Stimulated activated CD4-positive, alpha-beta T cell treated with anti-CD3 and anti-CD28 coated beads, Interleukin-1b, Interleukin-23, amount 100 ng/mL, for 24 hours (primary cell): ENCODE results near the gene OVOL3.
"Not testable (repeated sequence)": the region's sequence is repeated elsewhere in the genome, so short reads cannot be mapped to it uniquely, and the experiment has no call there.

Experiments
- DNase-seq, 4 experiments: peaks; one replicate each; pipeline ENCODE4 v3.0.0-alpha.2; 2020; ENCODE audit warnings: low read depth in 4 of 4, low spot score in 1 of 4

OVOL3 gene

DNA sequence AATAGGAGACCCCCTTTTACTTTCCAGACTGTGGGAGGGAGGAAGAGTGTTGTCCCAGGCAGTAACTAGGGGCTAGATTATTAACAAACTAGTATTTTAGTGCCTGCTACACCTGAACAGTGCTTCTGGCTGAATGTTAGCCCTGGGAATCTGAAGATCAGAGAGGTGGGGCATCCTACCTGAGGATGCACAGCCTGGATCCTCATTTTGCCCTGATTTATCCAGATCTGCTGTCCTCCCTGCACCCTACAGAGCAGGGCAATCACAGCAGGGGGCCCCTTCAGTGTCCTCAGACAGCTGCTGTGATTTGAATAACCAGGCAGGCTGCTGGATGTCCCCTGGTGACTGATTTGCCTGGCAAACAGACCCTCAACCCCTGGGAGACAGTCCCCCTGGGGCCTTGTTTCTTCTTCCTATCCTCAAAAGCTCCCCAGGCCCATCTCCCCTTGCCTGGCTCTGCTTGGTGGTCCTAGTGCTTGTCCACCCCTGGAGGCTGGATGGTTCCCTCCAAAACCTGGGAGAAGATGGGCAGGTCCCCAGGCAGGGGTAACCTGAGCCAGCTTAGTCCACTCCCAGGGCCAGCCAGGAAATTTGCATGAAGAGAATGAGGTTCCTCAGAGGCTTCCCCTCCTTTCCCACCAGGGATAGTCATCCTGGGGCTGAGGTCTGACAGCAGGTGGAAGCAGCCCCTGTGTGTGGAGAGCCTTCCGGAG is at the start of gene OVOL3:
TSS of gene OVOL3 (plus strand) at position 657 of the 713 bp plus-strand sequence. CDS start 60 bp downstream, outside the sequence.
- no peak for DNase-seq

DNA sequence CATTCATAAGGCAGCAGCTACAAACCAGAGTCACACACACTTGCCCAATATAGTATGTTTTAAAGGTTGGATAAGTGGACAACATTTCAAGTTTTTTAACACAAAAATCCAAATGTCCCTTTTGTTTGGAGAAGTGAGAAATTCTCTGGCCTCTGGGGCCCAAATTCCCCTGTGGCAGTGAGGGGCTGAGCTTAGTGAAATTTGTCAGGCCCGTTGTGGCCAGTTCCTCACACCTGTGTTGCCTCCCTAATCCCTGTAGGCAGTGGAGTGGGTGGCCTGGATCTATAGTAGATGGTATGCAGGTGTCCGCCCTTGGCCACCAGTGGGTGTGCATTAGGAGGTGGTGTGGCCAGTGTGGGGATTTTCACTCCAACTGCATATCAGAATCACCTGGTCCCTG is 49.6 kb upstream of the OVOL3 start:
- DNase-seq = no peak

DNA sequence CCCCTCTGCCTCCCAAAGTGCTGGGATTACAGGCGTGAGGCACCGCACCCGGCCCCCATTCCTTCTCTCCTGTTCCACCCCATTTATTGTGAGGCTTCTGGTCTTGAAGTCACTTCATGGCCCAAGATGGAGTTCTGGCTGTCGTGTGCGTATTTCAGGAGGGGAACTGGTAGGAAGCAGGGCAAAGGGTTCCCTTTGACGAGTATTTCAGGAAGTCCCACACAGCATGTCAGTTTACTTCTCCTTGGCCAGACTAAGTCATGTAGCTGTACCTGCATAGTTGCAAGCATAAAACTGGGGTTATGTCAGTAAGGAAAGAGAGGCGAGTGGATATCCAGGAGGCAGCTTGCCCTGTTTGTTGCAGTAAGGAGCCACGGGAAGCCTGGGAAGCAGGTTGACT is 46.1 kb upstream of the OVOL3 start:
- DNase-seq = no peak

- no peak for DNase-seq
These were observed 43.3 kb upstream of the OVOL3 start for GRCh38 chr19:36067681-36068080.

DNA sequence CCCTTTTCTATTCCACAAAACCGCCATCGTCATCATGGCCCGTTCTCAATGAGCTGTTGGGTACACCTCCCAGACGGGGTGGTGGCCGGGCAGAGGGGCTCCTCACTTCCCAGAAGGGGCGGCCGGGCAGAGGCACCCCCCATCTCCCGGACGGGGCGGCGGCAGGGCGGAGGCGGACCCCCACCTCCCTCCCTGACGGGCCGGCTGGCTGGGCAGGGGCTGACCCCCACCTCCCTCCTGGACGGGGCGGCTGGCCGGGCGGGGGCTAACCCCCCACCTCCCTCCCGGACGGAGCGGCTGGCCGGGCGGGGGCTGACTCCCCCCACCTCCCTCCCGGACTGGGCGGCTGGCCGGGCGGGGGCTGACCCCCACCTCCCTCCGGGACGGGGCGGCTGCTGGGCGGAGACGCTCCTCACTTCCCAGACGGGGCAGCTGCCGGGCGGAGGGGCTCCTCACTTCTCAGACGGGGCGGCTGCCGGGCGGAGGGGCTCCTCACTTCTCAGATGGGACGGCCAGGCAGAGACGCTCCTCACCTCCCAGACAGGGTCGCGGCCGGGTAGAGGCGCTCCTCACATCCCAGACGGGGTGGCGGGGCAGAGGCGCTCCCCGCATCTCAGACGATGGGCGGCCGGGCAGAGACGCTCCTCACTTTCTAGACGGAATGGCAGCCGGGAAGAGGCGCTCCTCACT is 42.0 kb upstream of the OVOL3 start:
- DNase-seq = not testable (repeated sequence)

DNA sequence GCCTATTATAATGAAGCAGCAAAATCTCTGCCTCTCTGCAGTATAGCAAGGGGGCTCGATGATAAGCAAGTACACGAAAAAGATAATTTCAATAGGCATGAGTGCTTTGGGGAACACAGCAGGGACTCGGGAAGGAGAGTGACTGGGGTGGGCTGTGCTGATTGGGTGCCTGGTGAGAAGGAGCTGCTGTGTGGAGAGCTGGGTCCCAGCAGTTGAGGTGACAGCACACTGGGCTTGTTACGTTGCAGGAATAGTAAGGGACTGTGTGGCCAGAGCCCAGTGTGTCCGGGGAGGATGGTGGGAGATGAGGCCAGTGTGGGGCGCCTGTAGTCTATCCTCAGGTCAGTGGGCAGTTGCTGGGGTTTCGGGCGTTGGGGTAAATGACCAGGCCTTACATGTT is 38.9 kb upstream of the OVOL3 start:
- DNase-seq = no peak

DNA sequence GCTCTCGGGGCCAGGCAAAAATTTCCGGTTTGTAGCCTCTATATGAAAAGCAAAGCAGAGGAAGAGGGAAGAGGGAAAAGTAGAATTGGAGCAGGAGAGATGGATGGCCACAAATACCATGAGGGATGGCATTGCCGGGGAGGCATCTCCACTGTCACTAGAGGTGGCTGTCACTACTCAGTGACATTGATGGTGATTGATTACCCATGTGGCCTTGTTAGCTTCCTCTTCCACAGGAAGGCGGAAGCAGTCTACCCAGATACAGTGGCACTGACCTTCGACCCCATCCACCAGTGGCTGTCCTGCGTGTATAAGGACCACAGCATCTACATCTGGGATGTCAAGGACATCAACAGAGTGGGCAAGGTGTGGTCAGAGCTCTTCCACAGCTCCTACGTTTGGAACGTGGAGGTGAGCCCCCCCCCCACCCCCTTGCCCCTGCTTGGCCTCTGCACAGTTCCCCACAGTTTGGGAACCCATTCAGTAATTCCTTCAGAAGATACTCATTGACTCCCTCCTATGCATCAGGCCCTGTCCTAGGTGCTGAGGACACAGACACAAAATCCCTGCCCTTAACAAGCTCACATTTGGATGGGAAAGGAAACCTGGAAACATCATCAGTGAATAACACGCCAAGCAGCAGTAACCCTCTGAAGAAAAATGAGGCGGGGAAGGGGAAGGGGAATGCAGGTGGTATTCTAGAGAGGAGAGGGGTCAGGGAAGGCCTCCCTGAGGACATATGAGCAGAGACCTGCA is 37.6 kb upstream of the OVOL3 start:
- no peak for DNase-seq

- DNase-seq = no peak
These were observed 31.5 kb upstream of the OVOL3 start for GRCh38 chr19:36079389-36079945.

GRCh38 chr19:36081385-36081784 is 29.6 kb upstream of the OVOL3 start:
- DNase-seq = no peak

DNA sequence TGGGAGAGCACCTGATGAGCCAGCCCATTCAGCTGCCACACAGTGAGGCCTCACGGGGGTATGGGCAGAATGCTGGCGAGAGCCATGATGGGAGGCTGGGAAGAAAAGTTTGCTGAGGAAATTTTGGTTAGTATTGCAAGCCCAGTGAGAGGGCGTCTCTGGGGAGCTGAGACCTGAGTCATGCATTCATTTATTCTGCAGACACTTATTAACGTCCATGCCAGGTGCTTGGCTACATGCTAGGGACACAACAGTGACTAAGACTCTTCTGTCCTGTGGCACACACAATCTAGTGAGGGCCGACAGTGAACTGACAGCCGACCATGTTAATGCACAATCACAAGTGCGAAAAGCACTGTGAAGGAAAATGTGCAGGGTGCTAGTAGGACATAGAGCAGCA is 29.0 kb upstream of the OVOL3 start:
- no peak for DNase-seq

DNA sequence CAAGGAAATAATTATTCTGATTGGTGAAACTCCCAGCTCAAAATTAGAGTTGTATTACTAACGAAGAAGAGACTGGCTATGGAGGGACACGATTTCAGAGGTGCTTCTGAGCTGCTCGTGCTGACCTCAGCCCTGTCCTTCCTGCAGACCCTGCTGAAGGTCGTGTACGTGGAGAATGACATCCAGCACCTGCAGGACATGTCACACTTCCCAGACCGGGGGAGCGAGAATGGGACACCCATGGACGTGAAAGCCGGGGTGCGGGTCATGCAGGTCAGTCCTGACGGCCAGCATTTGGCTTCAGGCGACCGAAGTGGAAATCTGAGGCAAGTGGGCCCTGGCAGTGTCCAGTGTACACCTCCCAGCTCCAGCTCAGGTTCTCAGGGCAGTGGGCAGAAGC is 28.0 kb upstream of the OVOL3 start:
- DNase-seq = no peak

- no peak for DNase-seq
These were observed 26.5 kb upstream of the OVOL3 start for GRCh38 chr19:36084231-36085009.

DNA sequence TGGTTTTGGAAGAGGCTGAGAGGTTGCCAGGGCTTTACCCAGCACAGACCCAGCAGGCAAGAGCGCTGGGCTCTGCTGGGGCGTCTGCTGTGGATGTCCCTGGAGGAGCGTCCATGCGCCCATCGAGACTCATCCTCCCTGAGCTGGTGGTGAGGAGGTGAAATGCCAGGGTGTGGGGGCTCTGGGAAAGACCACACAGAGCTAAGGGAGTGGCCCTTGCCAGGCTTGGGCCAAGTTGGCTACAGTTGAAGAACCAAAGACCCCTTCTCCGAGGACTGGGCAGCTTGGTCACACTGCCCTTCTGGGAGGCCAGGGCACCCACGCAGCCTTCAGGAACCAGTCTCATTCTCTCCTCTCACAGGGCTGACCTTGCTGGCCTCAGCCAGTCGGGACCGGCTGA is 24.6 kb upstream of the OVOL3 start:
- DNase-seq = no peak

GRCh38 chr19:36089847-36090246 is 21.1 kb upstream of the OVOL3 start:
- DNase-seq = no peak

GRCh38 chr19:36090910-36091695 is 19.8 kb upstream of the OVOL3 start:
- no peak for DNase-seq

DNA sequence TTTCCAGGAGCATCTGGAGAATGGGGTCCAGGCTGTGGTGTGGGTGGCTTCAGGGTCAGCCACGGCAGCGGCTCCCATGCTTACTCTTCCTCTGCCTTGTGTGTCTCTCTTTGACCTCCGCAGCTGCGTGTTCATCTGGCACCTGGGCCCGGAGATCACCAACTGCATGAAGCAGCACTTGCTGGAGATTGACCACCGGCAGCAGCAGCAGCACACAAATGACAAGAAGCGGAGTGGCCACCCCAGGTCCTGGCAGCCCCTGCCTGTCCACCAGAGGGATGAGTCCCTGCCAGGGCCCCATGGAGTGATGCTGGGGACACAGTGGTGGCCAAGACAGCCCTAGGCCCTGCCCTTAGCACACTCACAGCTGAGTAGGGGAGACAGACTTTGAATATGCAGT is 18.4 kb upstream of the OVOL3 start:
- no peak for DNase-seq

DNA sequence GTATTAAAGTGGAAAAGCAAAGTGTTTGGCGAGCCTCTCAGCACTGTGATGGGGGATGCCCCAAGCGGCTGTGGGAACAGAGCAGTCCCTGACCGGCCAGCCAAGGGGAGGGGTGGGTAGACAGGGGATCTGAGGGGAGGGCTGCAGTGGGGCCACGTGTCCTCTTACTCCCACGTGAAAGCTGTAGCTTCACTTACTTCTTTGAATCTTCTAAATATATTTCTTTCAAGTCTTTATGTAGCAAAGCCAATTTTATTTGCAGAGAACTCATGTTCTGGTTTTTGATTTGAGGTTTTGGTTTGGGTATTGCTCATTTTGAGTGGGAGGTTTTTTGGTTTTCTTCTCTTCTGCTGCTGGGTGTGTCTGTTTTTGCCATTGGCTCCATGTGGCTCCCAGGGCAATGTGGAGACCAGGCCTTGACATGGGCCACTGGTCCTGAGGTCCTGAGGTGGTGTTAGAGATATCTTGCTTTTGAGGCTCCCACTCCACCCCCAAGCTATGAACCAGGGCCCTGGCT is 17.7 kb upstream of the OVOL3 start:
- DNase-seq = peak in 1 of 4 experiments; percentile 18

- no peak for DNase-seq
These were observed 17.3 kb upstream of the OVOL3 start for GRCh38 chr19:36093687-36094086.

DNA sequence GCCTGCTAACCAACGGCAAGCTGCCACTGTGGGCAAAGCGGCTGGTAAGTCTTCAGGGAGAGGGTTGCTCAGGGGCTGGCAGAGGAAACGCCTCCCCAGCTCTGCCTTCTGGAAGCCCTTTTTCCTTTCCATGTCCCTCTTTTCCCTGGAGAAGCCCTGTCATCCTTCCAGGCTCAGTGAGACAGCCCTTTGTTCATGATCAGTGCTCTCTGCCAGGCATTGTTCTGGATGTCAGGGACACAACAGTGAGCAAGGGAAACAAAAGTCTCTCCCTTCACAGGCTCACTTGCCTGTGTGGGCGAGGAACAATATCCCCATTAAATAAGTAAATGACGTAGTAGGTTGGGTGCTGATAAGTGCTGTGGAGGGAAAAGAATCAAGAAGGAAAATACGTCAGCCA is 13.9 kb upstream of the OVOL3 start:
- DNase-seq = no peak

GRCh38 chr19:36099166-36099785 is 11.7 kb upstream of the OVOL3 start:
- DNase-seq = no peak
